Mesenchymal stem cell (in vitro differentiated cells and primary cell): ENCODE measurements around the gene KLB.

Experiments used
- DNase-seq: peaks from one replicate; pipeline ENCODE4 v3.0.0-alpha.2; 2013
- H2AFZ ChIP-seq: one replicate; pipeline ENCODE4 v1.6.1; 2013; ENCODE audit warnings: low read depth, mild to moderate bottlenecking, control low read depth, inconsistent platforms, low read length, moderate library complexity
- H2AK5ac ChIP-seq: 2 replicates; pipeline ENCODE4 v1.6.1; 2013; ENCODE audit warnings: low read length, moderate library complexity, mild to moderate bottlenecking, inconsistent platforms; ENCODE audit not compliant: severe bottlenecking
- H2BK120ac ChIP-seq: one replicate; pipeline ENCODE4 v1.6.1; 2013; ENCODE audit warnings: low read depth, mild to moderate bottlenecking, inconsistent platforms, low read length, moderate library complexity
- H2BK12ac ChIP-seq, 2 experiments: one replicate each; pipeline ENCODE4 v1.6.1; 2013; ENCODE audit warnings: inconsistent platforms in 2 of 2, low read length in 2 of 2, mild to moderate bottlenecking in 2 of 2, moderate library complexity in 2 of 2, control low read depth in 1 of 2
- H2BK15ac ChIP-seq: one replicate; pipeline ENCODE4 v1.6.1; 2013; ENCODE audit warnings: mild to moderate bottlenecking, low read depth, inconsistent platforms; ENCODE audit not compliant: poor library complexity, severe bottlenecking
- H2BK5ac ChIP-seq: 2 replicates; pipeline ENCODE4 v1.6.1; 2013; ENCODE audit warnings: low read depth, mild to moderate bottlenecking, low read length, control low read depth, inconsistent platforms; ENCODE audit not compliant: poor library complexity, severe bottlenecking
- H3K14ac ChIP-seq, 2 experiments: one replicate each; pipeline ENCODE4 v1.6.1; 2013; ENCODE audit warnings: inconsistent platforms in 2 of 2, low read length in 2 of 2, control low read depth in 1 of 2, mild to moderate bottlenecking in 1 of 2, moderate library complexity in 1 of 2
- H3K18ac ChIP-seq, 2 experiments: one replicate each; pipeline ENCODE4 v1.6.1; 2013; ENCODE audit warnings: inconsistent platforms in 2 of 2, low read length in 2 of 2, control low read depth in 1 of 2, low read depth in 1 of 2, mild to moderate bottlenecking in 1 of 2
- H3K23ac ChIP-seq, 2 experiments: one replicate each; pipeline ENCODE4 v1.6.1; 2013; ENCODE audit warnings: inconsistent platforms in 2 of 2, low read length in 2 of 2, mild to moderate bottlenecking in 2 of 2, moderate library complexity in 2 of 2, control low read depth in 1 of 2
- H3K27ac ChIP-seq: 2 replicates; pipeline ENCODE4 v1.5.1; 2013; ENCODE audit warnings: mild to moderate bottlenecking, moderate library complexity, low read length, control low read depth, inconsistent platforms; ENCODE audit not compliant: poor library complexity, severe bottlenecking
- H3K27me3 ChIP-seq, 2 experiments: 2 replicates each; pipeline versions ENCODE4 v1.6.1 to v1.7.0; 2013; ENCODE audit warnings: low read length in 2 of 2, mild to moderate bottlenecking in 2 of 2, moderate library complexity in 2 of 2, control low read depth in 1 of 2, inconsistent platforms in 1 of 2; ENCODE audit not compliant: control insufficient read depth in 1 of 2, insufficient read depth in 1 of 2
- H3K36me3 ChIP-seq, 2 experiments: 2 replicates each; pipeline versions ENCODE4 v1.6.1 to v1.7.0; 2013; ENCODE audit warnings: low read length in 2 of 2, control low read depth in 1 of 2, inconsistent platforms in 1 of 2, low read depth in 1 of 2, mild to moderate bottlenecking in 1 of 2; ENCODE audit not compliant: insufficient read depth in 2 of 2, control insufficient read depth in 1 of 2
- H3K4ac ChIP-seq, 2 experiments: one replicate each; pipeline ENCODE4 v1.6.1; 2013; ENCODE audit warnings: inconsistent platforms in 2 of 2, low read length in 2 of 2, mild to moderate bottlenecking in 2 of 2, moderate library complexity in 2 of 2, control low read depth in 1 of 2, low read depth in 1 of 2
- H3K4me1 ChIP-seq: 2 replicates; pipeline ENCODE4 v1.6.1; 2013; ENCODE audit warnings: low read depth, low read length, control low read depth; ENCODE audit not compliant: control insufficient read depth, insufficient read depth
- H3K4me2 ChIP-seq: 2 replicates; pipeline ENCODE4 v1.6.1; 2013; ENCODE audit warnings: low read length, mild to moderate bottlenecking, inconsistent platforms; ENCODE audit not compliant: poor library complexity, severe bottlenecking
- H3K4me3 ChIP-seq, 2 experiments: 2 replicates each; pipeline versions ENCODE4 v1.5.1 to v1.7.0; 2013; ENCODE audit warnings: low read length in 2 of 2, mild to moderate bottlenecking in 2 of 2, control low read depth in 1 of 2, low read depth in 1 of 2; ENCODE audit not compliant: insufficient read depth in 1 of 2
- H3K79me1 ChIP-seq: replicated peaks from 2 replicates; pipeline ENCODE4 v1.6.1; 2013; ENCODE audit warnings: mild to moderate bottlenecking, control low read depth, low read length, inconsistent platforms; ENCODE audit not compliant: poor library complexity, severe bottlenecking
- H3K9ac ChIP-seq: 2 replicates; pipeline ENCODE4 v1.7.0; 2013; ENCODE audit warnings: mild to moderate bottlenecking, low read length, moderate library complexity
- H3K9me3 ChIP-seq: 2 replicates; pipeline ENCODE4 v1.7.0; 2013; ENCODE audit warnings: mild to moderate bottlenecking, low read length; ENCODE audit not compliant: control insufficient read depth
- H4K8ac ChIP-seq: one replicate; pipeline ENCODE4 v1.6.1; 2013; ENCODE audit warnings: inconsistent platforms, mild to moderate bottlenecking, low read length, moderate library complexity
- H4K91ac ChIP-seq: one replicate; pipeline ENCODE4 v1.6.1; 2013; ENCODE audit warnings: mild to moderate bottlenecking, low read length, inconsistent platforms
- WGBS: methylation state at CpG from one replicate; pipeline ENCODE4 v1.1.7; 2013; ENCODE audit warnings: mixed read lengths; 5-methylcytosine and 5-hydroxymethylcytosine counted together

Gene KLB

DNA sequence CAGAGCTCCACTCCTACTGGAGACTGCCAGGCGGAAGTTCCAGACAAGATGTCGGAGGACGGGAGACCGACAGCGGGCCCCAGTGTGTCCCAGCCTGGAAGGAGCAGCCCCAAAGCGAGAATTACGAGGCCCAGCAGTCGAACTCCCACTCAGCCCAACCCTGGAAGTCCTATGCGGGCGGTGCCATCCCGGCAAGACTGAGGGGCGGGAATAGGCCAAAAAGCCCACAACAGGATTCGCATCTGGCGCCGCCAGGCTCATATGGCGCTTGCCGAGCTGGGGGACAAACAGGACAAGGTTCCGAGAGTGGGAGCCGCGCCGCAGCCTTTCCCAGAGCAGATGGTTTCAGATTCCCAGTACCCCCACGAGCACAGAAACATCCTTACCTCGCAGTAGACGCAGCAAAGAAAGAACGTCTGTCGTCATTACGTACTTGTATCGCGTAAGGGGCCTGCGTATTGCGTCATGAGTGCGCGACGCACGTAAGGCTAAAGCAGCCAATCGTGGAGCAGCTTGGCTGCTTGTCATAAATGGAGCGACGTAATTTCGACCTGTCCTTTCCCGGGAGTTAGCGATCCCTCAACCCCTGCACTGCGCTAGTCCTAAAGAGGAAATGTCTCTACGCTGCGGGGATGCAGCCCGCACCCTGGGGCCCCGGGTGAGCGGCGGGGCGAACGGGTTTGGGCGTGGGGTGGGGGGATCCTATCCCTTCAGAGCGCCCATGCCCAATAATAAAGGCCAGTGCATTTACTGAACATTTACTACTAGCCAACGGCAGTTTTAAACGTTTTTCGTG lies 52.0 kb downstream of the KLB start, which contains the start of the genes LIAS and RPL9:
LIAS (plus strand) TSS at position 552 of the 796 bp plus-strand sequence; CDS start at position 614, 62 bp downstream.
RPL9 (minus strand) TSS at position 418 of the 796 bp plus-strand sequence. CDS start 483 bp downstream, outside the sequence.
- Histone ChIP-seq H3K4ac (peak within 1 kb of the TSS; percentile 58 to 98), H2BK120ac (no peak within 1 kb of the TSS), H2BK5ac (peak within 1 kb of the TSS; percentile 97), H3K4me3 (peak within 1 kb of the TSS; percentile 83 to 90), H2AFZ (peak within 1 kb of the TSS; percentile 69), H4K91ac (peak within 1 kb of the TSS; percentile 60), H2AK5ac (peak within 1 kb of the TSS; percentile 83), H3K4me1 (peaks cover 5% of the 10 kb centered on the region), H3K23ac (peak within 1 kb of the TSS in 1 of 2 experiments; percentile 72), H3K4me2 (peak within 1 kb of the TSS; percentile 96), H3K9me3 (no peaks in the 10 kb centered on the region), H3K36me3 (peaks cover 11 to 56% of the 10 kb centered on the region in 2 experiments), H3K14ac (peak within 1 kb of the TSS in 1 of 2 experiments; percentile 95), H3K27me3 (no peaks in the 10 kb centered on the region), H3K9ac (peak within 1 kb of the TSS; percentile 97), H2BK12ac (peak within 1 kb of the TSS in 1 of 2 experiments; percentile 69), H3K18ac (peak within 1 kb of the TSS; percentile 80 to 93), H2BK15ac (no peak within 1 kb of the TSS), H3K79me1 (peaks cover 6% of the 10 kb centered on the region), H4K8ac (peak within 1 kb of the TSS; percentile 80), H3K27ac (peak within 1 kb of the TSS; percentile 96)
- WGBS = under 1% methylated on average over 54 of the region's 55 CpGs
- peak; percentile 99 for DNase-seq

DNA sequence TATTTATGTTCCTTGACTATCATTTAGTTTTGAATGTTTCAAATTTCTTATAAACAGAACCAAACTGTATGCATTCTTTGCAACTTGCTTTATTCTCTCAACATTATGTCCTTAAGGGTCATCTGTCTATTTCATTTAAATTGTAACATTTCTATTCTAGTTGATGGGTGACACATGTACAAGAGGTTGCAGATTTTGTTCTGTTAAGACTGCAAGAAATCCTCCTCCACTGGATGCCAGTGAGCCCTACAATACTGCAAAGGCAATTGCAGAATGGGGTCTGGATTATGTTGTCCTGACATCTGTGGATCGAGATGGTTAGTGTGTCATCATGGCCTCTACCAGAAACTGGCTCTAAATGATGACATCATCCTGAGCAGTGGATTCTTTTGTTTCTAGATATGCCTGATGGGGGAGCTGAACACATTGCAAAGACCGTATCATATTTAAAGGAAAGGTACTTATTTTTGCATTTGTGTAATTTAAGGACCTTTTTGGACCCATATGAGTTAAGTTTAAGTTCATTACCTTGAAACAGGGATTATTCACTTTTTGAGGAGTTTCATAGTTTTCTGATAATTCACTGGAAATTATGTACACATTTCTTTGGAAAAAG lies 58.3 kb downstream of the KLB start:
- H3K18ac ChIP-seq = no peak overlapping the region
- H2BK5ac ChIP-seq = no peak overlapping the region
- H3K27me3 ChIP-seq = no peaks in the 10 kb centered on the region
- H2BK120ac ChIP-seq = no peak overlapping the region
- no peak overlapping the region for H3K4ac ChIP-seq
- no peak overlapping the region for H3K14ac ChIP-seq
- H3K9ac ChIP-seq = peak overlapping the region; percentile 89
- H2AK5ac ChIP-seq = no peak overlapping the region
- H3K23ac ChIP-seq = no peak overlapping the region
- peaks cover 12% of the 10 kb centered on the region for H3K79me1 ChIP-seq
- no peak overlapping the region for H3K4me2 ChIP-seq
- peaks cover 3% of the 10 kb centered on the region for H3K4me1 ChIP-seq
- H3K27ac ChIP-seq = peak overlapping the region; percentile 41
- H4K91ac ChIP-seq = no peak overlapping the region
- WGBS = 0% methylated on average over 2 of the region's 2 CpGs
- H2AFZ ChIP-seq = no peak overlapping the region
- H2BK15ac ChIP-seq = no peak overlapping the region
- DNase-seq = peak; percentile 96
- peaks cover 7 to 37% of the 10 kb centered on the region in 2 experiments for H3K36me3 ChIP-seq
- H2BK12ac ChIP-seq = no peak overlapping the region
- H3K4me3 ChIP-seq = peak overlapping the region in 1 of 2 experiments; percentile 6
- no peaks in the 10 kb centered on the region for H3K9me3 ChIP-seq
- peak overlapping the region; percentile 80 for H4K8ac ChIP-seq

DNA sequence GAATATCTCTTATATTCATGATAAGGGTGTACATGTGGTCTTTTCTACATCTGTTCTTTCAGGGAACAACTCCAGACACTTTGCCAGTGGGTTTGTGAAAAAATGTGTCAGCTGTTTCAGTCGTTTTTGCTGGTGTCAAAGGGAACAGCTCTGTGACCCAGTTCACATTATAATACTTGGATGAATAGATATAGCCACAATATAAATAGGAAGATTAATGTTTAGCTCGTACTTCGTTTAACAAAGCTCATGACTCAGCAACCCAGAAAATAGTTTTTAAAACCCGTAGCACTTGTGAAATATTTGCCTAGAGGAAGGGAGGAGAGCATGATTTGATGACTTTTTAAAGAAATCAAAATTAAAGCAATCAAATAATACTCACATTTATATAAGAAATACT lies 60.0 kb downstream of the KLB start:
- H2AFZ ChIP-seq = no peak overlapping the region
- H3K9me3 ChIP-seq = no peaks in the 10 kb centered on the region
- H3K4ac ChIP-seq = no peak overlapping the region
- no peak overlapping the region for H4K8ac ChIP-seq
- WGBS = 60% methylated on average over 1 of the region's 4 CpGs
- no peaks in the 10 kb centered on the region for H3K27me3 ChIP-seq
- H3K4me3 ChIP-seq = no peak overlapping the region
- peaks cover 9 to 45% of the 10 kb centered on the region in 2 experiments for H3K36me3 ChIP-seq
- H4K91ac ChIP-seq = no peak overlapping the region
- peak overlapping the region; percentile 77 for H3K27ac ChIP-seq
- H2BK15ac ChIP-seq = no peak overlapping the region
- H3K9ac ChIP-seq = peak overlapping the region; percentile 89
- no peak overlapping the region for H2AK5ac ChIP-seq
- H3K4me2 ChIP-seq = no peak overlapping the region
- no peak overlapping the region for H3K18ac ChIP-seq
- H3K79me1 ChIP-seq = peaks cover 10% of the 10 kb centered on the region
- H3K4me1 ChIP-seq = peaks cover 3% of the 10 kb centered on the region
- no peak overlapping the region for H3K14ac ChIP-seq
- no peak overlapping the region for H2BK120ac ChIP-seq
- no peak overlapping the region for H2BK12ac ChIP-seq
- no peak overlapping the region for H2BK5ac ChIP-seq
- no peak overlapping the region for H3K23ac ChIP-seq
- DNase-seq = no peak

DNA sequence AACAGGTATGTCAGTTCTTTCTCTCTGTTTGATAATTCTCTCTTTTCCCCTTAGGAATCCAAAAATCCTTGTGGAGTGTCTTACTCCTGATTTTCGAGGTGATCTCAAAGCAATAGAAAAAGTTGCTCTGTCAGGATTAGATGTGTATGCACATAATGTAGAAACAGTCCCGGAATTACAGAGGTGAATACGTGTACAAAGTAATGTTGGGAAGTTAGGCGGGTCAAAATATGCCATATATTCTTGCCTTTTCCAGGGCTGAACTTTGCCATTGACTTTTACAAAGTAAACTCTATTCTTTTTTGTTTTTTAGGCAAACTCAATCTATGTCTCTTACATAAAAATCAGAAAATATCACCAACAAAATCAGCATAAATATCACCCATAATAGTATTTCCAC lies 60.7 kb downstream of the KLB start:
- Histone ChIP-seq H3K14ac (no peak overlapping the region), H2BK15ac (no peak overlapping the region), H3K27ac (no peak overlapping the region), H3K4me3 (no peak overlapping the region), H3K4ac (no peak overlapping the region), H3K9ac (peak overlapping the region; percentile 89), H2BK12ac (no peak overlapping the region), H3K18ac (no peak overlapping the region), H4K8ac (no peak overlapping the region), H3K9me3 (no peaks in the 10 kb centered on the region), H3K4me1 (peaks cover 3% of the 10 kb centered on the region), H2BK120ac (no peak overlapping the region), H3K4me2 (no peak overlapping the region), H3K27me3 (no peaks in the 10 kb centered on the region), H2AK5ac (no peak overlapping the region), H4K91ac (no peak overlapping the region), H3K79me1 (peaks cover 10% of the 10 kb centered on the region), H2AFZ (no peak overlapping the region), H2BK5ac (no peak overlapping the region), H3K36me3 (peaks cover 9 to 49% of the 10 kb centered on the region in 2 experiments), H3K23ac (no peak overlapping the region)
- no peak for DNase-seq
- 93% methylated on average over 4 of the region's 4 CpGs for WGBS
